Stimulated activated CD8-positive, alpha-beta memory T cell treated with anti-CD3 and anti-CD28 coated beads, Interleukin-15, amount 100 ng/mL, for 24 hours (primary cell): ENCODE data around the gene NCAN.
"Not testable (repeated sequence)": the region's sequence is repeated elsewhere in the genome, so short reads cannot be mapped to it uniquely, and the experiment has no call there.

Experiments used
- DNase-seq: peaks from one replicate; pipeline ENCODE4 v3.0.0-alpha.2; 2020; ENCODE audit warnings: low read depth

The NCAN gene

DNA sequence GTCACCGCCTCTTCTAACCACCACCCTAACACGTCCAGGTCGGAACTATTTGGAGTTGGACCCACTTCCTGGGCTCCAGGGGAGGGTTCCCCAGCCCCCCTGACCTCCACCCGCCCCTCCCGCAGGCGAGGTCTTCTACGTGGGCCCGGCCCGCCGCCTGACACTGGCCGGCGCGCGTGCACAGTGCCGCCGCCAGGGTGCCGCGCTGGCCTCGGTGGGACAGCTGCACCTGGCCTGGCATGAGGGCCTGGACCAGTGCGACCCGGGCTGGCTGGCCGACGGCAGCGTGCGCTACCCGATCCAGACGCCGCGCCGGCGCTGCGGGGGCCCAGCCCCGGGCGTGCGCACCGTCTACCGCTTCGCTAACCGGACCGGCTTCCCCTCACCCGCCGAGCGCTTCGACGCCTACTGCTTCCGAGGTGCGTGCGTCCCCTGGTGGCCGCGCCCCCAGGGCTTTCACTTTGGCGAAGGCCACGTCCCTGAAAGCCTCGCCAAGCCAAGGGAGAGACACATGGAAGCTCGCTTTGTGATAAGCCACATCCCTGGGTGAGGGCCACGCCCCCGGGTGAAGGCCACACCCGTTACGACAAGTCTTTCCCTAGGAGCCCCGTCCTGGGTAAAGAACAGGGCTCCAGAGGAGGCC, 13.2 kb downstream of the NCAN start:
- peak; percentile 38 for DNase-seq

DNA sequence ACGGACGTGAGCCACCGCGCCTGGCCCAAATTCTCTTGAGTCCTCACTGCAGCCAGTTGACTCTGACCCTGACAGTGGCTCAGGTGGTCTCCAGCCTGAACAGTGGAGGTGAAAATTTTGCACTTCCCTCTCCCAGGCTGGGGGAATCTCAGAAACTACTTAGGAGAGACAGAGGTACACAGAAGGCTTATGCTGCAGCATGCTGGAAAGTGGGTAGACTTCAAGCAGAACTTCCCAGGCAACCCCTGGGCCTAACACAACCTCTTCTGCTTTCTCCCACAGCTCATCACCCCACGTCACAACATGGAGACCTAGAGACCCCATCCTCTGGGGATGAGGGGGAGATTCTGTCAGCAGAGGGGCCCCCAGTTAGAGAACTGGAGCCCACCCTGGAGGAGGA, 14.4 kb downstream of the NCAN start:
- no peak for DNase-seq

DNA sequence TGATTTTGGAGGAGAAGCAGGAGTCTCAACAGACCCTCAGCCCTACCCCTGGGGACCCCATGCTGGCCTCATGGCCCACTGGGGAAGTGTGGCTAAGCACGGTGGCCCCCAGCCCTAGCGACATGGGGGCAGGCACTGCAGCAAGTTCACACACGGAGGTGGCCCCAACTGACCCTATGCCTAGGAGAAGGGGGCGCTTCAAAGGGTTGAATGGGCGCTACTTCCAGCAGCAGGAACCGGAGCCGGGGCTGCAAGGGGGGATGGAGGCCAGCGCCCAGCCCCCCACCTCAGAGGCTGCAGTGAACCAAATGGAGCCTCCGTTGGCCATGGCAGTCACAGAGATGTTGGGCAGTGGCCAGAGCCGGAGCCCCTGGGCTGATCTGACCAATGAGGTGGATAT, 14.9 kb downstream of the NCAN start:
- no peak for DNase-seq

DNA sequence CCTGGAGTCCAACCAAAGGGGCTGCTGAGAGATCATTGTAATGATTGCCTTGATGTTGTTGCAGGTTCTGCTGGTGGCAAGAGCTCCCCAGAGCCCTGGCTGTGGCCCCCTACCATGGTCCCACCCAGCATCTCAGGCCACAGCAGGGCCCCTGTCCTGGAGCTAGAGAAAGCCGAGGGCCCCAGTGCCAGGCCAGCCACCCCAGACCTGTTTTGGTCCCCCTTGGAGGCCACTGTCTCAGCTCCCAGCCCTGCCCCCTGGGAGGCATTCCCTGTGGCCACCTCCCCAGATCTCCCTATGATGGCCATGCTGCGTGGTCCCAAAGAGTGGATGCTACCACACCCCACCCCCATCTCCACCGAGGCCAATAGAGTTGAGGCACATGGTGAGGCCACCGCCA, 15.5 kb downstream of the NCAN start:
- DNase-seq = no peak

DNA sequence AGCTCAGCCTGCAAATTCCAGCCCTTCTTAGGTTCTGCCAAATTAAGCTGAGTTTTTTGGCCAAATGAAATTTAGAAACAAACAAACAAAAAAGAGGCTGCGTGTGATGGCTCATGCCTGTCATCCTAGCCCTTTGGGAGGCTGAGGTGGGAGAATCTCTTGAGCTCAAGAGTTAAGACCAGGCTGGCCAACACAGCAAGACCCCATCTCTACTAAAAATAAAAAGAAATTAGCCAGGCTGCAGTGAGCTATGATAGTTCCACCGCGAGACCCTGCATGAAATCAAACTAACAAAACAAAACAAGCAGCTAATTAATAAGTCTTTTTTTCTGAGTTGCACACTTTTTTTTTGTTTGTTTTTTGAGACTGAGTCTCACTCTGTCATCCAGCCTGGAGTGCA, 17.9 kb downstream of the NCAN start:
- DNase-seq = no peak

DNA sequence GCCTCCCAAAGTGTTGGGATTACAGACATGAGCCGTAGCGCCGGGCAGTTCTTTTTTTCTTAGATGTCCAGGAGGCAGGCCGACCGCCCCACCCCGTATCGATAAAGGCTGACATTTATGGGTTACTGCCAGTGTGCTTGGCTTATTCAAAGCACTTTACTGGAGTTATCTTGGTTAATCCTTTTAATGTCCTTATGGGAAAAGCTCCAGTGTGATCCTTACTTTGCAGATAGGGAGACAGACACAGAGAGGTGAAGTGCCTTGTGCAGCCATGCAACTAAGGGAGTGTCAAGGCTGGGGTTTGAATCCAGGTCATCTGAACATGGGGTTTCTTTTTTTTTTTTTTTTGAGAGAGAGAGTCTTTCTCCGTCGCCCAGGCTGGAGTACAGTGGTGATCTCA, 19.2 kb downstream of the NCAN start:
- DNase-seq = no peak

DNA sequence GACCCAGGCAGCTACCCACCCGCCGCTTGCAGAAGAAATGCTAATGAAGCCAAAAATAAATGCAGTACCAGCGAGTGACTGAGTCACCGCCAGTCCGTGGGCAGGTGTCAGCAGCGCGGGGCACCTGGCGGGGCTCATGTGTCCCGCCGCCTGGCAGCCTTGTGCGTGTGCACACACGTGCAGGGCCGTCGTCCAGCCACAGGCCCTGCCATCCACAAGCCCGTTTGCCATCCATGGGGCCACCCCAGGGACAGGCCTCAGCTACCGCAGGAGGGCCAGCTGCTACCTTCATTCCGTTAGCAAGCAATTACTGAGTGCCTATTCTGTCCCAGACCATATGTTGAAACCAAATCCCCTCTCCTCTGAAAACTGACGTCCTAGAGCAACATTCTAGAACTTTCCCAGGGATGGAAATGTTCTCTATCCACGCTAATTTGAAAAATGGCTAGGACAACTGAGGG, 20.5 kb downstream of the NCAN start:
- no peak for DNase-seq

DNA sequence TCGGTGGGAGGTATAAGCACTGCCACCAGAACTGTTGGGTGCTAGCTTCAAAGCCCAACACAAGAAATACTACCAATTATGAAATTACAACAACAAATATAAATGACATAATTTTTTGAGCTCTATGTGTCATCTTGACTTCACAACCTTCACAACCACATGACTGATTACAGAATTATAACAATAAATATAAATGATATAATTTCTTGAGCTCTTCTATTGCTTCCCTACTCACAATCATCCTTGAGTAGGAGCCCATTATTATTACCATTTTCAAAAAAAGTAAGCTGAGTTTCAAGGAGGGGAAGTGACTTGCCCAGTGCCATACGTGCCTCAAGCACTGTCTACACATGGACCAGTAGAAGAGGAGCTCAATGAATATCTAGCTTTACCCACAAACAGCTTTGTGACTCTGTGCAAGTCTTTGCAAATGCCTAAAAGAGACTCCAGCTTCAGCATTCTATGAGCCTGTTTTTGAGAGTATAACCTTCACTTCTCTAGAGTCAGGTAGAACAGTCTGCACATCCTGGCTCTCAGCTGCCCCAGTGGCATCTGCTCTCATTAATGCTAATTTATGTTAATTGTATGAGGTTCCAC, 22.6 kb downstream of the NCAN start:
- DNase-seq = no peak

DNA sequence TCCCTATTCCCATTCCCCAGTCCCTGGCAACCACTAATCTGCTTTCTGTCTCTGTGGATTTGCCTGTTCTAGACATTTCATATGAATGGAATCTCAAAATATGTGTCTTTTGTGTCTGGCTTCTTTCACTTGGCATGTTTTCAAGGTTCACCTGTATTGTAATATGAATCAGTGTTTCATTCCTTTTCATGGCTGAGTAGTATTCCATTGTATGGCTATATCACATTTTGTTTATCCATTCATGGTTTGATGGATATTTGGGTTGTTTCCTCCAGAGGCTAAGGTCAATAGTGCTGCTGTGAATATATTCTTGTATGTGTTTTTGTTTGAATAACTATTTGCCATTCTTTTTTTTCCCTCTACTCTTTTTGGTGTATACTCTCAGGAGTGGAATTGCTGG, 24.4 kb downstream of the NCAN start:
- DNase-seq = no peak

DNA sequence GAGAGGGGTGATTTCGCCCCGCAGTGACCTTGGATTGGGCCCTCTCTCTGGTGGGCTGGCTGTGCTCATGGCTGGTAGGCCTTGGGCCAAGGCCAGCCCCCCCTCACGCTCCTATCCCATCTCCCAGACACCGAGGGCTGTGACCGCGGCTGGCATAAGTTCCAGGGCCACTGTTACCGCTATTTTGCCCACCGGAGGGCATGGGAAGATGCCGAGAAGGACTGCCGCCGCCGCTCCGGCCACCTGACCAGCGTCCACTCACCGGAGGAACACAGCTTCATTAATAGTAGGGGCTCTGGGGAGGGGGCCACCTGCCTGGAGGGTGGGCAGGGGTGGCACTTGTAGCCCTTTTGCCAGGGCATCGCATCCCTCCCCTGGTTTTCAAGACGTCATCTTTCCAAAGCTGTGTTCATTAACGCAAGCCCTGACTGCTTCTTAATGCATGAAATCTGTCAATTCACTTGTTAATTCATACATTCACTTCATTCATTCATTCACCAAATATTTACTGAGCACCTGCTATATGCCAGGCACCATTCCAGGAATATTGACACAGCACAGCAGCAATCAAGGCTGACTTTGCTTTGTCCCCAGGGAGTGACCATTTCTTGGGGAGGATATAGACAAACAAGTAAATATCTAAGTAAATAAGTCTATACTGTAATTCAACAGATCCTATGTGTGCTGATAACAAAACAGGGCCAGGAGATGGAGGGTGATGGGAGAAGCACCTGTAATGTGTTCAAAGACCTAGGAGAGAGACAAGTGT, 26.6 kb downstream of the NCAN start:
- no peak for DNase-seq

DNA sequence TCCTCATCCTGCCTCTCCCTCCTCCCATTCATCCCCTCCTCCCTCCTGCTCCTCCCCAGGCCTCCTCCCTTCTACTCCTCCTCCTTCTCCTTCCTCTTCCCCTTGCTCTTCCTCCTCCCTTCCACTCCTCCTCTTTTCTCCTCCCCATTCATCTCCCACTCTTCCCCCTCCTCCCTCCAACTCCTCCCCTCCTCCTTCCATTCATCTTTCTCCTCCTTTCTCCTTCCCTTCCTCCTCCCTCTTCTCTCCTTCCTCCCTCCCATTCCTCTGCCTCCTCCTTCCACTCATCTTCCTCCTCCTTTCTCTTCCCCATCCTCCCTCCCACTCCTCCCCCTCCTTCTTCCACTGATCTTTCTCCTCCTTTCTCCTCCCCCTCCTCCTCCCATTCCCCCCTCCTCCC, 27.9 kb downstream of the NCAN start:
- DNase-seq = no peak

DNA sequence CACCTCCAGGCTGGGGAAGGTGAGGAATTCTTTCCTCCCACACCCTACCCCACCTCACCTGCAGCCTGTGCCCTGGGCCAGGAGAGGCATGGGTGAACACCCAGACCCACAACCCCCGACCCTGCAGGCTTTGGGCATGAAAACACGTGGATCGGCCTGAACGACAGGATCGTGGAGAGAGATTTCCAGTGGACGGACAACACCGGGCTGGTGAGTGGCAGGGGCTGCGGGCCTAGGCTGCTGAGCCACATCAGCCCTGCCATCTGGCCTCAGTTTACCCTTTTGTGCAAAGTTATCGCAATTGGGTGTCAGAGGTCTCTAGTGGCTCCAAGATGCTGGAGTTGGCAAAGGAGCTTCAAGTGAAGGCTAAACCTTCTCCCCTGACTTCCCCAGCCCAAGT, 28.7 kb downstream of the NCAN start:
- DNase-seq = no peak

DNA sequence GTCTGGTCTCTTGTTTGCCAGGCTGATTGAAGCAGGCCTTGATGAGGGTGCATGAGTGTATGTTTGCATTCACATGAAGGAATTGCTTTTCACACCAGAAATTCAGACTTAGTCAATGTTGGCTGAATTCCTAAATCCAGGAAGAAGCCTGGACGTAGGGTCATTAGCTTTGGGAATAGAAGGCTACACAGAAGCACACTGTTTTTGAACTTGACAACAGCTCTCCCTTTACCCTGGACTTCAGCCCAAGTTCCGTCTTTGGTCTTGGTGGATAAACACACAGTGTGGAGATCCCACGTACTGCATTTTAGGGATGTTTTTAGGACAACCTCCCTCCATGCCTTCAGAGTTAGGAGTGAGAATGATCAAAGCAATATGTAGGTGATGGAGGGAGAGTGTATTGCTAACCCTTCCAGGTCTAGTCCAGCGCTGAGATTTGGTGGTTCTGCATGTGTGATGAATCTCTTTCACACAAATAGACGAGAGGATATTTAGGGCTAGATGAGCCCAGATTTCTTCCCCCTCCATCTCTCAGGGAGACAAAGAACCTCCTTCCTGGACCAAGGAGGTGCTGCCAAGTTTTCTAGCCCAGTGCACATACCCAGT, 38.5 kb downstream of the NCAN start:
- DNase-seq = no peak

DNA sequence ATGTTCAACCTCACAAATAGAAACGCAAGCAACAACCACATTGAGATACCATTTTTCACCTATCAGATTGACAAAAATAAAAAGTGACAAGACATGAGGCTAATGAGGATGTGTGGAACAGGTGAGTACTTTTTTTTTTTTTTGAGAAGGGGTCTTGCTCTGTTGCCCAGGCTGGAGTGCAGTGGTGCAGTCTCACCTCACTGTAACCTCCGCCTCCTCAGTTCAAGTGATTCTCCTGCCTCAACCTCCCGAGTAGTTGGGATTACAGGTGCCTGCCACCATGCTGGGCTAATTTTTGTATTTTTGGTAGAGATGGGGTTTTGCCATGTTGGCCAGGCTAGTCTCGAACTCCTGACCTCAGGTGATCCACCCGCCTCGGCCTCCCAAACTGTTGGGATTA, 41.7 kb downstream of the NCAN start:
- DNase-seq = not testable (repeated sequence)

DNA sequence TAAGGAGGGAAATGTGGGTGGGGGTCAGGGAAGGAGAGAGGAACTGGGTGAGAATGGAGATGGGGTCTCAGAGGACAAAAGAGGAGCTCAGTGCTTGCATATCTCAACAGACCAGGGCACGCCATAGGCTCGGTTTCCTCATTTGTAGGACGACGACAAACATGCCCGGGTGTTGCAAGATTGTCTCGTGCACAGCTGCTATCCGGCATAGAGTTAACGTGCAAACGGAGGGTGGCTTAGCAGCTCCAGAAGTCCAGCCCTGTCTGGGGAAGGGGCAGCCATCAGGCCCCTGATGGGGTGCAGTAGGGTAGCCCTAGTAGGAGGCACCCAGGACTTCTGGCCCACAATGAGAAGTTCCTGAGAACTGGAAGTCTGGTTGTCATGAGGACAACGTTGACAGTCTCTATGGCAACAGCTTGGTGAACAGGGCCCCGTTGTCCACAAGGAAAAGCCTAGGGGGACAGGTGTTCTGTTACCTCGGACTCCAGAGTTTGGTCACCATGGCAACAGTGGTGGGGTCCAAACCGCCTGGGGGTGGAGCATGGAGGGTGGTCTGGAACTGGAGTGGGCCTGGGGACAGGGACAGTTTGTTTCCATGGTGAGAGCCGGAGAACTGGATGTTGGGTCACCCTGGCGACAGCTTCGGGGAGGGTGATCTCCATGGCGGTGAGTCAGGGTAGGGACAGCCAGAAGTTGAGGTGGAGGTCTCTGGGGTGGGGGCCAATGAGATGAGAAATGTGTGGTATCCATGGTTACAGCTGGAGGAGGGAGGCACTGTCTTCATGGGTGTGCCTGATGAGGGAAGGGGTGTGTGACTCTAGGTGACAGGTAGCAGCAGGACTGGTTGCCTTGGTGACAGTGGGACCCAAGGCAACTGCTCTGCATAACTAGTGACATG, 44.6 kb downstream of the NCAN start:
- DNase-seq = no peak

DNA sequence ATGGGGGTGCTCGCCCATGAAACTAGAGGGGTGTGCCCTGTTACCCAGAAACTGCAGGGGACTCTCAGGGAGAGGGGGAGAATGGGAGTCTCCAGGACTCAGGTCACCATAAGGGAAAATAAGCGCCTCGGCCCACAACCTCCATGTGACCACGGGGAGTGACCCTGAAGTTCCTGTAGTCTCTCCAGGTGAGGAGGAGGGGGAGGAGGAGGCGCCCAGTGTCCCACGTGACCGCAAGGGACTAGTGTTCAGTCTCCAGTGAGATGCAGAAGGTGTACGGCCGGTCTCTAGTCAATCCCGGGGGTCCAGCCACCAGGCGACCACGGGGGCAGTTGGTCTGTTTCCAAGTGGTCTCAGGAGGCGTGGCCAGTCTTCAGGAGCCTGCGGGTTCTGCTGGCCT, 45.4 kb downstream of the NCAN start:
- no peak for DNase-seq

DNA sequence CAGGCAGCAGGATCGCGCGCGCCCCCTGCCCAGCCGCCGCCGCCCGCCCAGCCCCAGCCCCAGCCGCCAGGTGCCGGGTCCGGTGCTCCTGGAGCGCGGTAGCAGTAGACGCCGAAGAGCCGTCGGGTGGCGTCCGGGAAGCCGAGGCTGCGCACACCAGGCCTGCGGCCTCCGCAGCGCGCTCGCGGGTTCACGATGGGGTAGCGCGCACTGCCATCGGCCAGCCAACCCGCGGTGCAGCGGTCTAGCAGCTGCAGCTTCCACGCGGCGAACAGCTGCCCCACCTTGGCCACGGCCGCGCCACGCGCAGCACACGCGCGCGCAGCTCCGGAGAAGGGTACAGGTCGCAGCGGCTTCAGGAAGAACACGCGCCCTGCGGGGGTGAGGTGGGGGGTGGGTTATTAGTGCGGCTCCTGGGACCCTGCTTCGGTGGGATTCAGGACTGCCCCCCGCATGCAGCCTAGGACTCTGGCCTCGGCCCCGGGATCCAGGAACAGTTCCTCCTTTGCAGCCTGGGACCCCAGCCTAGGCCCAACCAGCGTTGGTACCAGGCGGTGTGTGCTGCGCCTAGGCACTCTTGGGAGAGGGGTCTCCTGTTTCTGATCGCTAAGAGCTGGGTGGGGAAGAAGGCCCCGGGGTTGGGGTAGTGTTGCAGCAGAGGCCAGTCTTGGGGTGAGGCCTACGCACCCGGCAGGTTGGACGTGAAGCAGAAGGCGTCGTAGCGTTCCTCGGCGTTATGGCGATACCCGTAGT, 46.3 kb downstream of the NCAN start:
- DNase-seq = no peak

DNA sequence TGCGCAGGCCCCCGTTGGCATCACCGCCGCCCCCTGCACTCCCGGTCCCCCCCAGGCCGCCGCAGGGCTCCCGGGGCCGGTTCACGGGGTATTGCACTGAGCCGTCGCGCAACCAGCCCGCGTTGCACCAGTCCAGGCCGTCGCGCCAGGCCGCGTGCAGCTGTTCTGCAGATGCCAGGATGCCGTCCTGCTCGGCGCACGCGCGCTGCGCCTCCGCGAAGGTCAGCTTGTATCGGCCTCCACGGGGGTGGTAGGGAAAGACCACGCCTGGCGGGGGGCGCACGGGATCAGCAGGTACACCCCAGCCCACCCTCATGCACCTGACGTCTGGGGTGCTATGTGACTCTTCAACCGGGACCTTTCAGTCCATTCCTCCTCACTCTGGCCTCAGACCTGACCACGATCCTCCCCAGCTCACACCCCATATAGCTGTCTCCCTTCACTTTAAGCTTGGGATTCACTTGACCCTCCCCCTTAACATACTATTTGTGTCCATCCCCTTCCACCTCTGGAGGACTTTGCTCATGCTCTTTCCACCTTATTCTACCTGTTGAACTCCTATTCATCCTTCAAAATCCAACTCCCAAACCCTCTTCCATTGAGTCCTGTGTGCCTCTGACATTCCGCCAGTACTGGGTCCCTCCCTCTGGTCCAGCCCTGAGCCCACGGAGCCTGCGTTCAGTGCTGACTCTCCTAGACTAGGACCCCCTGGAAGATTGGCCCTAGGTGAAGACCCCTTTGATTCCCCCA, 47.0 kb downstream of the NCAN start:
- no peak for DNase-seq

DNA sequence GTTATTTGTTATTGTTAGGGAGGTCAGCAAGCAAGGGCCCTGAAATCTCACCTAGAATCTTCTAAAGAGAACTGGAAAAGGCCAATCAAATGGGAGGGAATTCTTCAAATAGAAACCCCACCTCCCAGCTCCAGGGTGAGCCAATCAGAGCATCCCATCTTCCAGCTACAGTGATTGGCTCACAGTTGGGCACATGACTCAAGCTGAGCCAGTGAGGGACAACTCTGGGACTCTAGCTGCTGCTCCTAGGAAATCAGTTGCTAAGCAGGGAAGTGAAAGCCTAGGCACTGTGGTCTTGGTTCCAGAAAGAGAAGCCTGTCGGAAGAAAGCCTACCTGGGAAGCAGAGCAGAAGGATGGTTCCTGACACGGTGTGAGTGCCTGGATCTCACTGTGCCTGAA, 48.0 kb downstream of the NCAN start:
- DNase-seq = no peak

DNA sequence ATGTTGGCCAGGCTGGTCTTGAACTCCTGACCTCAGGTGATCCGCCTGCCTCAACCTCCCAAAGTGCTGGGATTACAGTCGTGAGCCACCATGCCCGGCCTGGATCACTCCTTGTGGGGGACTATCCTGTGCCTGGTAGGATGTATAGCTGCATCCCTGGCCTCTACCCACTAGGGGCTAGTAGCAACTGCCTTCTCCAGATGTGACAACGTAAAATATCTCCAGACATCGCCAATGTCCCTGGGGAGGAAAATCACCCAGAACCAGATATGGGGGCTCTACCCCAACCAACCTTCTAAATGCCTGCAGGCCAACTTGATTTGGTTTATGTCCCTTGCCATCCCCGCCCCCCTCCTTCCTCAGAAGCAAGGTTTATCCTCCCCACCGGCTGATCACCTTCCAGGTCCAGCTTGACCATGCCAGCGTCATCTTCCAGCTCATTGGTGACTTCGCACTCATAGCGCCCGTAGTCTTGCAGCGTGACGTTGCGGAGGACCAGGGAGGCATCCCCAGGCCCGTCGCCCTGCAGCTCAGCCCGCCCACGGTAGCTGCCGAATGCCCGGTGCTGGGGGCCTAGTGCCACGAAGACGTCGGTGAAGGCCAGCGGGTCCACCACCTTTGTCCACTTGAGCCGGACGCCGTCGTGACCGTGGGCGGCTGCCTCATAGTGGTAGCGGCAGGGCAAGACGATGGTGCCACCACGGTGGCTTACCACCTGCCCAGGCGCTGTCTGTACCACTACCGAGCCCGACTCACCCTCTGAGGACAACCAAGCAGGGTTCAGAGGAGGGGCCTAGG, 48.9 kb downstream of the NCAN start:
- no peak for DNase-seq
